IMR-90 (cell line): ENCODE measurements around the gene YWHAG. TPM values are rescaled to one million over a fixed set of nuclear protein-coding genes. Genes with fewer than 3 reads are reported as not detected.
"Not testable (repeated sequence)": the region's sequence is repeated elsewhere in the genome, so short reads cannot be mapped to it uniquely, and the experiment has no call there.

Source experiments
- ATAC-seq: fragments of 200-7000 bp; cut with Tn5 transposase; 2 replicates; pipeline ENCODE4 v1.9.1; 2020; ENCODE audit warnings: low read depth, mild to moderate bottlenecking, moderate library complexity
- BruUV-seq: library from RNA; stranded (reverse); fragments of 400-500 nt; replicated peaks from 2 replicates; lab custom pipeline; 2021; lab: Mats Ljungman, UMichigan
- CTCF ChIA-PET: fragments of 300-600 bp; formaldehyde crosslinking; extraction: SDS; loops from one replicate; lab custom pipeline; 2021; ENCODE audit warnings: antibody characterized with exemption; lab: Yijun Ruan, JAX
- POLR2A ChIA-PET: fragments of 300-600 bp; sonication (Branson Sonifier 250); formaldehyde crosslinking; loops from one replicate; lab custom pipeline; 2022; ENCODE audit warnings: antibody characterized with exemption; ENCODE audit not compliant: unreplicated experiment; lab: Charles Lee
- DNase-seq: peaks from one replicate; pipeline ENCODE4 v3.0.0; 2013
- H2AFZ ChIP-seq: replicated peaks from 2 replicates; pipeline ENCODE3; 2013; ENCODE audit warnings: low read length, mild to moderate bottlenecking; ENCODE audit not compliant: poor library complexity
- H2AK5ac ChIP-seq: 2 replicates; pipeline ENCODE4 v1.6.1; 2013; ENCODE audit warnings: low read depth, low read length, inconsistent platforms
- H2AK9ac ChIP-seq: replicated peaks from 2 replicates; pipeline ENCODE3; 2013; ENCODE audit warnings: mild to moderate bottlenecking, low read depth, low read length, moderate library complexity; ENCODE audit not compliant: poor library complexity
- H2BK120ac ChIP-seq: 2 replicates; pipeline ENCODE4 v1.6.1; 2013; ENCODE audit warnings: low read depth, low read length, inconsistent platforms
- H2BK15ac ChIP-seq: 3 replicates; pipeline ENCODE4 v1.6.1; 2013; ENCODE audit warnings: low read depth, low read length, inconsistent platforms
- H2BK20ac ChIP-seq: 2 replicates; pipeline ENCODE4 v1.6.1; 2013; ENCODE audit warnings: low read depth, mild to moderate bottlenecking, inconsistent platforms, low read length, moderate library complexity
- H2BK5ac ChIP-seq: 2 replicates; pipeline ENCODE4 v1.6.1; 2013; ENCODE audit warnings: mild to moderate bottlenecking, low read depth, low read length, inconsistent platforms; ENCODE audit not compliant: poor library complexity, severe bottlenecking
- H3K14ac ChIP-seq: replicated peaks from 2 replicates; pipeline ENCODE4 v1.6.1; 2013; ENCODE audit warnings: low read depth, low read length, inconsistent platforms
- H3K18ac ChIP-seq: 2 replicates; pipeline ENCODE4 v1.6.1; 2013; ENCODE audit warnings: low read depth, low read length, control low read depth
- H3K23ac ChIP-seq: 2 replicates; pipeline ENCODE4 v1.6.1; 2013; ENCODE audit warnings: low read depth, low read length, inconsistent platforms
- H3K27ac ChIP-seq: 2 replicates; pipeline ENCODE4 v1.5.1; 2013; ENCODE audit warnings: mild to moderate bottlenecking, control low read depth, low read length; ENCODE audit not compliant: insufficient read depth
- H3K27me3 ChIP-seq: 2 replicates; pipeline ENCODE4 v1.6.1; 2013; ENCODE audit warnings: low read length; ENCODE audit not compliant: control insufficient read depth, insufficient read depth
- H3K36me3 ChIP-seq: 2 replicates; pipeline ENCODE4 v1.6.1; 2013; ENCODE audit warnings: low read length, mixed read lengths; ENCODE audit not compliant: control insufficient read depth, insufficient read depth
- H3K4ac ChIP-seq: 2 replicates; pipeline ENCODE4 v1.6.1; 2013; ENCODE audit warnings: low read depth, low read length, inconsistent platforms
- H3K4me1 ChIP-seq: 2 replicates; pipeline ENCODE4 v1.6.1; 2013; ENCODE audit warnings: low read length, mixed read lengths; ENCODE audit not compliant: control insufficient read depth, insufficient read depth
- H3K4me2 ChIP-seq: 2 replicates; pipeline ENCODE4 v1.6.1; 2013; ENCODE audit warnings: low read depth, mild to moderate bottlenecking, control low read depth, low read length, moderate library complexity
- H3K4me3 ChIP-seq: 2 replicates; pipeline ENCODE4 v1.5.1; 2013; ENCODE audit warnings: low read depth, mild to moderate bottlenecking, control low read depth, low read length, moderate library complexity; ENCODE audit not compliant: insufficient read depth
- H3K56ac ChIP-seq: 2 replicates; pipeline ENCODE4 v1.6.1; 2013; ENCODE audit warnings: low read length, inconsistent platforms; ENCODE audit not compliant: insufficient read depth; ENCODE audit errors: extremely low read depth
- H3K79me1 ChIP-seq, 2 experiments: 2 replicates each; pipeline ENCODE4 v1.6.1; 2013; ENCODE audit warnings: low read length in 2 of 2, inconsistent platforms in 1 of 2, low read depth in 1 of 2
- H3K9ac ChIP-seq: 2 replicates; pipeline ENCODE4 v1.6.1; 2013; ENCODE audit warnings: low read depth, low read length, control low read depth
- H3K9me1 ChIP-seq: 2 replicates; pipeline ENCODE4 v1.6.1; 2013; ENCODE audit warnings: low read length, inconsistent platforms; ENCODE audit not compliant: insufficient read depth
- H3K9me3 ChIP-seq: 2 replicates; pipeline ENCODE4 v1.6.1; 2013; ENCODE audit warnings: low read length; ENCODE audit not compliant: control insufficient read depth, insufficient read depth
- H4K20me1 ChIP-seq: 2 replicates; pipeline ENCODE4 v1.6.1; 2013; ENCODE audit warnings: low read length, inconsistent platforms; ENCODE audit not compliant: insufficient read depth
- H4K5ac ChIP-seq: 2 replicates; pipeline ENCODE4 v1.6.1; 2013; ENCODE audit warnings: mild to moderate bottlenecking, low read depth, low read length, control low read depth
- H4K8ac ChIP-seq, 2 experiments: 2 replicates each; pipeline ENCODE4 v1.6.1; 2013; ENCODE audit warnings: low read depth in 2 of 2, low read length in 2 of 2, control low read depth in 1 of 2, inconsistent platforms in 1 of 2
- H4K91ac ChIP-seq: 2 replicates; pipeline ENCODE4 v1.6.1; 2013; ENCODE audit warnings: low read depth, low read length, inconsistent platforms; ENCODE audit not compliant: insufficient read depth
- BHLHE40 ChIP-seq: fragments of 150-350 bp; IDR thresholded peaks from 2 replicates; pipeline ENCODE4 v1.6.1; 2016; ENCODE audit warnings: mild to moderate bottlenecking, low read depth, low read length
- CHD1 ChIP-seq: IDR thresholded peaks from 2 replicates; pipeline ENCODE4 v1.6.1; 2012; ENCODE audit warnings: low read depth, low read length, improper control_type of control experiment
- POLR2A ChIP-seq: IDR thresholded peaks from 2 replicates; pipeline ENCODE4 v1.6.1; 2012; ENCODE audit warnings: mild to moderate bottlenecking, low read depth, low read length
- WGBS, 2 experiments: methylation state at CpG; one replicate each; pipeline versions ENCODE4 v1.1.5 to v1.1.7; 2013; ENCODE audit warnings: missing lambda C conversion rate in 2 of 2; ENCODE audit not compliant: insufficient read length in 1 of 2; ENCODE audit errors: extremely low coverage in 2 of 2; 5-methylcytosine and 5-hydroxymethylcytosine counted together
- dilution Hi-C: fragments of 300-500 bp; cut with HindIII; formaldehyde crosslinking; loops from one replicate; pipeline ENCODE4 v1.14.3; 2018; ENCODE audit warnings: low sequenced_read_pairs; ENCODE audit not compliant: unreplicated experiment
- in situ Hi-C: fragments of 300-500 bp; cut with MboI; formaldehyde crosslinking; loops from 3 replicates; pipeline ENCODE4 v1.14.3; 2019; ENCODE audit warnings: low sequenced_read_pairs, inconsistent platforms, mixed read lengths
- intact Hi-C: fragments of 100-400 bp; cut with micrococcal nuclease; formaldehyde crosslinking; loops from 2 replicates; pipeline ENCODE4 v1.10.0; 2022
- polyA plus RNA-seq, 3 experiments: library from polyadenylated mRNA; depleted of rRNA; stranded (reverse); fragments of >200 nt; gene quantifications; 2 replicates each; pipeline ENCODE4 v1.2.3, GENCODE V29; 2012; ENCODE audit warnings: low replicate concordance in 1 of 3
- total RNA-seq: library from RNA; depleted of rRNA; stranded (reverse); fragments of >200 nt; gene quantifications from 2 replicates; pipeline ENCODE4 v1.2.3, GENCODE V29; 2012

YWHAG gene
- total and polyA plus RNA-seq, 2 of the 4 experiments (the other 2 are of a cell fraction), result 40.1 to 64.9 TPM

DNA sequence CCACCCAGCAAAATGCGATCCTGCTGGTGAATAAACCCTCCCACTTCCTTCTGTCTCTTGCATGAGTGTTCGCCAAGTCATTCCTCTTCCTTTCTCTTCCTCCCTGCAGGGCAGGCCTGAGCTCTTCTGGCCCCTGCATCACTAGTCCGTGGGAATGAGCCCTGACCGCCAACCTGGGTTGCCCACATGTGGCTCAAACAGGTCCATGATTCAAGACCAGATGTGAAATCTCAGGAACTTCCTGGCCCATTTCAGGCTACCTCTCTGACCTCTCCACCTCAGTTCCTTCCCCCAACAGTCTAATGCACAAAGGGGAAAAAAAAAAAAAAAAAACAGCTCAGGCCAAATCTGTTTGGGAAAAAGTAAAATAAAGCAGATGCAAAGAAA is 5.4 kb upstream of the YWHAG start:
- Histone ChIP-seq H2BK120ac (peak overlapping the region; percentile 93), H4K5ac (peak overlapping the region; percentile 95), H3K56ac (peak overlapping the region; percentile 88; the same call in 1 of the 2 replicates), H2AFZ (peak overlapping the region; percentile 87), H2AK9ac (peak overlapping the region; percentile 44), H3K23ac (peak overlapping the region; percentile 50; the same call in 1 of the 2 replicates), H3K4me3 (no peak overlapping the region), H3K9me1 (peaks cover 12% of the 10 kb centered on the region), H3K9me3 (no peaks in the 10 kb centered on the region), H4K20me1 (no peaks in the 10 kb centered on the region), H2BK15ac (peak overlapping the region; percentile 50; the same call in 2 of the 3 replicates), H2AK5ac (peak overlapping the region; percentile 37; the same call in 1 of the 2 replicates), H3K9ac (0 out of 2 replicates have a peak overlapping the region, but pooled peaks have one; percentile 2), H4K8ac (peak overlapping the region; percentile 90 to 98), H3K14ac (peak overlapping the region; percentile 65), H2BK20ac (peak overlapping the region; percentile 91; the same call in 1 of the 2 replicates), H3K4ac (peak overlapping the region; percentile 93), H3K36me3 (no peaks in the 10 kb centered on the region), H3K4me1 (peaks cover 15% of the 10 kb centered on the region), H2BK5ac (peak overlapping the region; percentile 74), H3K79me1 (peaks cover 0 to 12% of the 10 kb centered on the region in 2 experiments; a peak in 2 of 4 replicates), H3K27ac (peak overlapping the region; percentile 93), H3K27me3 (no peaks in the 10 kb centered on the region), H4K91ac (peak overlapping the region; percentile 99), H3K18ac (peak overlapping the region; percentile 95), H3K4me2 (peak overlapping the region; percentile 70)
- DNase-seq, result peak; percentile 68
- ChIA-PET POLR2A (interaction anchor here (0.5 to 1.5 kb wide), 4 partner anchors 31 to 47 kb away, joined by 3 to 10 read pairs (median 6); no protein-coding TSS in a partner anchor), CTCF (no interaction called here)
- dilution Hi-C loops (no loop called here), in situ Hi-C loops (no loop called here), intact Hi-C loops (no loop called here)
- BruUV-seq, result no TSS peak
- TF ChIP-seq POLR2A, result no peak
- TF ChIP-seq BHLHE40, result no peak
- TF ChIP-seq CHD1, result no peak
- ATAC-seq, result no peak
- 53% methylated on average over 3 of the region's 4 CpGs; no CpG with 5 or more reads in 1 of the 2 experiments for WGBS, 2 experiments

GRCh38 chr7:76363754-76364153 is 5.0 kb upstream of the YWHAG start:
- Histone ChIP-seq H4K5ac (peak overlapping the region; percentile 95), H4K91ac (peak overlapping the region; percentile 99), H3K4ac (peak overlapping the region; percentile 93), H2AFZ (peak overlapping the region; percentile 87), H3K4me1 (peaks cover 15% of the 10 kb centered on the region), H4K8ac (peak overlapping the region; percentile 90 to 98), H3K14ac (peak overlapping the region; percentile 65), H2BK20ac (peak overlapping the region; percentile 22; the same call in 1 of the 2 replicates), H2BK5ac (peak overlapping the region; percentile 74), H2BK120ac (peak overlapping the region; percentile 93), H3K23ac (peak overlapping the region; percentile 31; the same call in 1 of the 2 replicates), H3K18ac (peak overlapping the region; percentile 76), H3K9me1 (peaks cover 12% of the 10 kb centered on the region), H2AK5ac (0 out of 2 replicates have a peak overlapping the region, but pooled peaks have one; percentile 45), H3K27ac (peak overlapping the region; percentile 51; the same call in 1 of the 2 replicates), H3K79me1 (peaks cover 0 to 12% of the 10 kb centered on the region in 2 experiments; a peak in 2 of 4 replicates), H3K4me2 (peak overlapping the region; percentile 31; the same call in 1 of the 2 replicates)
- H4K20me1 ChIP-seq, CTCF ChIA-PET, BruUV-seq, H3K9ac ChIP-seq, H3K9me3 ChIP-seq, intact Hi-C loops, H3K36me3 ChIP-seq, DNase-seq, H3K27me3 ChIP-seq, H3K4me3 ChIP-seq, H2BK15ac ChIP-seq, in situ Hi-C loops, ATAC-seq, H3K56ac ChIP-seq, dilution Hi-C loops, POLR2A ChIA-PET, H2AK9ac ChIP-seq: not testable (repeated sequence)
- no CpG with 5 or more reads among the region's 3 CpGs for WGBS, 2 experiments
